ENCODE results near the gene PCBP3.

GRCh38 chr21:45875881-45876280, 232.4 kb downstream of the PCBP3 start:
- no peak for TF ChIP-seq YY1 (IDR thresholded peaks at IDR 0.05; ENCODE audit: insufficient read depth, insufficient replicate concordance, low read depth, low read length)
- no peak for TF ChIP-seq ZNF33A (CRISPR knock-in tag; IDR thresholded peaks at IDR 0.05; ENCODE audit: borderline replicate concordance)
- no peak for TF ChIP-seq HNF1B (CRISPR knock-in tag; IDR thresholded peaks at IDR 0.05)
- TF ChIP-seq HMGXB4 (CRISPR knock-in tag; IDR thresholded peaks at IDR 0.05; ENCODE audit: borderline replicate concordance in 1 of 2, low read depth in 1 of 2) = no peak
- TF ChIP-seq DPF2 (CRISPR knock-in tag; IDR thresholded peaks at IDR 0.05; ENCODE audit: borderline replicate concordance, low read depth) = no peak
- no peak for TF ChIP-seq TCF12 (IDR thresholded peaks at IDR 0.05)
- TF ChIP-seq TCF12 (CRISPR knock-in tag; IDR thresholded peaks at IDR 0.05) = no peak

Measured in HepG2 (cell line).